ENCODE data around the gene MAP6. TPM values are rescaled to one million over a fixed set of nuclear protein-coding genes. Genes with fewer than 3 reads are reported as not detected.

MAP6 gene
- total and polyA plus RNA-seq, 10 of the 15 experiments (the other 5 are each of a cell fraction or from before 2014, with no cell fraction given) = 0.06 to 0.19 (median 0.11) TPM; not detected in 5

- TF ChIP-seq BCLAF1 (IDR thresholded peaks at IDR 0.05) (no peak), JUNB (IDR thresholded peaks at IDR 0.05) (no peak), TAF1 (IDR thresholded peaks at IDR 0.05; ENCODE audit: borderline replicate concordance, low read depth, low read length) (no peak), HDGF (IDR thresholded peaks at IDR 0.05) (0 out of 2 replicates have a peak, but pooled peaks have one; percentile 20), SREBF1 (IDR thresholded peaks at IDR 0.05; ENCODE audit: low read length) (no peak), ZBTB4 (CRISPR knock-in tag; IDR thresholded peaks at IDR 0.05) (no peak), SIX5 (IDR thresholded peaks at IDR 0.05; ENCODE audit: low read depth, low read length, severe bottlenecking) (no peak), ZBTB40 (IDR thresholded peaks at IDR 0.05; ENCODE audit: borderline replicate concordance) (no peak), NFIC (IDR thresholded peaks at IDR 0.05; ENCODE audit: low read depth, low read length) (no peak), SMAD1 (IDR thresholded peaks at IDR 0.05; ENCODE audit: low read depth, partially characterized antibody) (no peak), SRF (IDR thresholded peaks at IDR 0.05; ENCODE audit: low read depth in 2 of 2, low read length in 2 of 2) (no peak), MEF2B (IDR thresholded peaks at IDR 0.05; ENCODE audit: partially characterized antibody, poor library complexity, severe bottlenecking) (peak; percentile 70)
- TF ChIP-seq, protein P1, sequence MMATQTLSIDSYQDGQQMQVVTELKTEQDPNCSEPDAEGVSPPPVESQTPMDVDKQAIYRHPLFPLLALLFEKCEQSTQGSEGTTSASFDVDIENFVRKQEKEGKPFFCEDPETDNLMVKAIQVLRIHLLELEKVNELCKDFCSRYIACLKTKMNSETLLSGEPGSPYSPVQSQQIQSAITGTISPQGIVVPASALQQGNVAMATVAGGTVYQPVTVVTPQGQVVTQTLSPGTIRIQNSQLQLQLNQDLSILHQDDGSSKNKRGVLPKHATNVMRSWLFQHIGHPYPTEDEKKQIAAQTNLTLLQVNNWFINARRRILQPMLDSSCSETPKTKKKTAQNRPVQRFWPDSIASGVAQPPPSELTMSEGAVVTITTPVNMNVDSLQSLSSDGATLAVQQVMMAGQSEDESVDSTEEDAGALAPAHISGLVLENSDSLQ (IDR thresholded peaks at IDR 0.05) = no peak
- TF ChIP-seq, protein P2, sequence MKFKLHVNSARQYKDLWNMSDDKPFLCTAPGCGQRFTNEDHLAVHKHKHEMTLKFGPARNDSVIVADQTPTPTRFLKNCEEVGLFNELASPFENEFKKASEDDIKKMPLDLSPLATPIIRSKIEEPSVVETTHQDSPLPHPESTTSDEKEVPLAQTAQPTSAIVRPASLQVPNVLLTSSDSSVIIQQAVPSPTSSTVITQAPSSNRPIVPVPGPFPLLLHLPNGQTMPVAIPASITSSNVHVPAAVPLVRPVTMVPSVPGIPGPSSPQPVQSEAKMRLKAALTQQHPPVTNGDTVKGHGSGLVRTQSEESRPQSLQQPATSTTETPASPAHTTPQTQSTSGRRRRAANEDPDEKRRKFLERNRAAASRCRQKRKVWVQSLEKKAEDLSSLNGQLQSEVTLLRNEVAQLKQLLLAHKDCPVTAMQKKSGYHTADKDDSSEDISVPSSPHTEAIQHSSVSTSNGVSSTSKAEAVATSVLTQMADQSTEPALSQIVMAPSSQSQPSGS (IDR thresholded peaks at IDR 0.05; ENCODE audit: low read length) = no peak
- TF ChIP-seq, protein P3, sequence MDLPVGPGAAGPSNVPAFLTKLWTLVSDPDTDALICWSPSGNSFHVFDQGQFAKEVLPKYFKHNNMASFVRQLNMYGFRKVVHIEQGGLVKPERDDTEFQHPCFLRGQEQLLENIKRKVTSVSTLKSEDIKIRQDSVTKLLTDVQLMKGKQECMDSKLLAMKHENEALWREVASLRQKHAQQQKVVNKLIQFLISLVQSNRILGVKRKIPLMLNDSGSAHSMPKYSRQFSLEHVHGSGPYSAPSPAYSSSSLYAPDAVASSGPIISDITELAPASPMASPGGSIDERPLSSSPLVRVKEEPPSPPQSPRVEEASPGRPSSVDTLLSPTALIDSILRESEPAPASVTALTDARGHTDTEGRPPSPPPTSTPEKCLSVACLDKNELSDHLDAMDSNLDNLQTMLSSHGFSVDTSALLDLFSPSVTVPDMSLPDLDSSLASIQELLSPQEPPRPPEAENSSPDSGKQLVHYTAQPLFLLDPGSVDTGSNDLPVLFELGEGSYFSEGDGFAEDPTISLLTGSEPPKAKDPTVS (IDR thresholded peaks at IDR 0.05; ENCODE audit: low read depth, low read length) = no peak
Observed at GRCh38 chr11:75576499-75576918, 92.3 kb downstream of the MAP6 start (continued).

Data from GM12878 (cell line).